ENCODE data around the gene DMC1. TPM values are rescaled to one million over a fixed set of nuclear protein-coding genes. Genes with fewer than 3 reads are reported as not detected.

The DMC1 gene
- total RNA-seq, 1 donor from 2014 or later, result 2.2 TPM

- Mint-ChIP-seq H3K4me1 (ENCODE audit: low read depth) (no peaks in the 10 kb centered on the region), H3K4me3 (ENCODE audit: low read depth) (no peak overlapping the region), H3K36me3 (ENCODE audit: insufficient read depth) (no peaks in the 10 kb centered on the region), H3K27ac (no peak overlapping the region), H3K27me3 (no peaks in the 10 kb centered on the region), H3K9me3 (ENCODE audit: low read depth) (no peaks in the 10 kb centered on the region)
- no peak for DNase-seq (ENCODE audit: low spot score, unreplicated experiment)
- TF ChIP-seq, protein P1, sequence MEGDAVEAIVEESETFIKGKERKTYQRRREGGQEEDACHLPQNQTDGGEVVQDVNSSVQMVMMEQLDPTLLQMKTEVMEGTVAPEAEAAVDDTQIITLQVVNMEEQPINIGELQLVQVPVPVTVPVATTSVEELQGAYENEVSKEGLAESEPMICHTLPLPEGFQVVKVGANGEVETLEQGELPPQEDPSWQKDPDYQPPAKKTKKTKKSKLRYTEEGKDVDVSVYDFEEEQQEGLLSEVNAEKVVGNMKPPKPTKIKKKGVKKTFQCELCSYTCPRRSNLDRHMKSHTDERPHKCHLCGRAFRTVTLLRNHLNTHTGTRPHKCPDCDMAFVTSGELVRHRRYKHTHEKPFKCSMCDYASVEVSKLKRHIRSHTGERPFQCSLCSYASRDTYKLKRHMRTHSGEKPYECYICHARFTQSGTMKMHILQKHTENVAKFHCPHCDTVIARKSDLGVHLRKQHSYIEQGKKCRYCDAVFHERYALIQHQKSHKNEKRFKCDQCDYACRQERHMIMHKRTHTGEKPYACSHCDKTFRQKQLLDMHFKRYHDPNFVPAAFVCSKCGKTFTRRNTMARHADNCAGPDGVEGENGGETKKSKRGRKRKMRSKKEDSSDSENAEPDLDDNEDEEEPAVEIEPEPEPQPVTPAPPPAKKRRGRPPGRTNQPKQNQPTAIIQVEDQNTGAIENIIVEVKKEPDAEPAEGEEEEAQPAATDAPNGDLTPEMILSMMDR (IDR thresholded peaks at IDR 0.05; ENCODE audit: unreplicated experiment), result no peak
These were observed 38.6 kb downstream of the DMC1 start for GRCh38 chr22:38531251-38531938.

GRCh38 chr22:38524429-38524828 lies 45.6 kb downstream of the DMC1 start:
- no peak overlapping the region for H3K4me3 Mint-ChIP-seq (ENCODE audit: low read depth)
- TF ChIP-seq, protein P1 (IDR thresholded peaks at IDR 0.05; ENCODE audit: unreplicated experiment), result no peak
- H3K27ac Mint-ChIP-seq, result no peak overlapping the region
- H3K4me1 Mint-ChIP-seq (ENCODE audit: low read depth), result no peaks in the 10 kb centered on the region
- no peaks in the 10 kb centered on the region for H3K36me3 Mint-ChIP-seq (ENCODE audit: insufficient read depth)
- no peaks in the 10 kb centered on the region for H3K9me3 Mint-ChIP-seq (ENCODE audit: low read depth)
- H3K27me3 Mint-ChIP-seq, result peaks cover 3% of the 10 kb centered on the region
- no peak for DNase-seq (ENCODE audit: low spot score, unreplicated experiment)

- no peak for DNase-seq (ENCODE audit: low spot score, unreplicated experiment)
- Mint-ChIP-seq H3K36me3 (ENCODE audit: insufficient read depth) (no peaks in the 10 kb centered on the region), H3K27me3 (peaks cover 3% of the 10 kb centered on the region), H3K27ac (no peak overlapping the region), H3K4me3 (ENCODE audit: low read depth) (no peak overlapping the region), H3K9me3 (ENCODE audit: low read depth) (no peaks in the 10 kb centered on the region), H3K4me1 (ENCODE audit: low read depth) (no peaks in the 10 kb centered on the region)
- TF ChIP-seq, protein P1 (IDR thresholded peaks at IDR 0.05; ENCODE audit: unreplicated experiment), result no peak
These were observed 46.5 kb downstream of the DMC1 start for GRCh38 chr22:38523479-38523878.

DNA sequence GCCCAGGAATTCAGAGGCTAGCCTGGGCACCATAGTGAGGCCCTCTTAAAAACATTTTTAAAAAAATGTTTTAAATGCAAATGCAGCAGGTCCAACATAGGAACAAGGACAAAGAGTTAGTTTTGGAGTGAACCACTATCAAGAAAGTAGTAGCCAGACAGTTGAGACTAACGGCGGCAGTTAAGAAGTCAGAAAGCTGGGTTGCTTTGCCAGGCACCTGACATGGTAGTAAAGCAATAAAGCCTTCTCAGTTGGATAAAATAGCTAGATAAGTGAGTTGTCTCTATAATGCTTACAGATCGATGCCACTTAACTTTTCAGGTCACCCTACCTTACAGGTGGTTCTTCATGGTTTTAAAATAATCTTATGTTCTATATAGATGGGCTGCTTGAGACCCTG lies 47.0 kb downstream of the DMC1 start:
- H3K27me3 Mint-ChIP-seq, result peaks cover 3% of the 10 kb centered on the region
- H3K9me3 Mint-ChIP-seq (ENCODE audit: low read depth), result no peaks in the 10 kb centered on the region
- H3K4me1 Mint-ChIP-seq (ENCODE audit: low read depth), result no peaks in the 10 kb centered on the region
- no peak overlapping the region for H3K4me3 Mint-ChIP-seq (ENCODE audit: low read depth)
- H3K36me3 Mint-ChIP-seq (ENCODE audit: insufficient read depth), result no peaks in the 10 kb centered on the region
- no peak overlapping the region for H3K27ac Mint-ChIP-seq
- TF ChIP-seq, protein P1 (IDR thresholded peaks at IDR 0.05; ENCODE audit: unreplicated experiment), result no peak
- DNase-seq (ENCODE audit: low spot score, unreplicated experiment), result no peak

DNA sequence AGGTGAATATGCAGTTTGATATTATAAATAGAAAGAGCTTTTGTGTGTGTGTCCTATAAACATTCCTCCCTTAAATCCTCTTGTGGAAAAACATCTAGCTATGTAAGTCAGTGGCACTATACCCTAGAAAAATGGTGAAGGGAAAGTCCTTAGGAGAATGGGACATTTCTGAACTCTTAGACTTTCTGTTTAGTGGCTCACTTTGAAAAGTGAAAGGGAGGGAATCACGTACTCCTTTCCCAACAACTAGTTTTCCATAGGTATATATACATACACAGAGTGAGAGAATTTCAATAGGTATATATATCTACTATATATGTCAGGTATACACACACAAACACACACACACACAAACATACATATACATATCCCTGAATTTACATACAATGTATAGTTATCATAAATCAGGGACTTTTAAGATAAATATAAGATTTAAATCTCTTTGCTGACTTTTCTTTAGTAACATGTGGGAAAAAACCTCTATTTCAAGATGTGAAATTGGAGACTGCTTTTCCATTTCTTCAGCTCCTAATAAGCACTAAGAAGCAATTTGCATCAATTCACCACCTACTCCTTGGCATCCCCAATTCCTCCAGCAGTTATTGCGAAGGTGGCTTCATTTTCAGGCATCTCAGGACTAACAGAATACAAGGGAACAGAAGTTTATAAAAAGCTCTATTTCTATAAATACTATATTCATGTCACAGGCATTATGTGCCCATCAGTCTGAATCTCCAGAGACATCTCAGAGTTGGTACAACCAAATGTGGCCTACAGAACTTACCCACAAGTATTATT lies 50.3 kb downstream of the DMC1 start:
- TF ChIP-seq, protein P1 (IDR thresholded peaks at IDR 0.05; ENCODE audit: unreplicated experiment), result no peak
- peaks cover 3% of the 10 kb centered on the region for H3K27me3 Mint-ChIP-seq
- no peaks in the 10 kb centered on the region for H3K9me3 Mint-ChIP-seq (ENCODE audit: low read depth)
- DNase-seq (ENCODE audit: low spot score, unreplicated experiment), result no peak
- no peak overlapping the region for H3K4me3 Mint-ChIP-seq (ENCODE audit: low read depth)
- no peak overlapping the region for H3K27ac Mint-ChIP-seq
- H3K36me3 Mint-ChIP-seq (ENCODE audit: insufficient read depth), result no peaks in the 10 kb centered on the region
- peaks cover 2% of the 10 kb centered on the region for H3K4me1 Mint-ChIP-seq (ENCODE audit: low read depth)

Data from progenitor cell of endocrine pancreas (in vitro differentiated cells).